SJCRH30 (cell line): ENCODE results near the gene MAZ. TPM values are rescaled to one million over a fixed set of nuclear protein-coding genes. Genes with fewer than 3 reads are reported as not detected.

ENCODE experiments used
- DNase-seq, 2 experiments: peaks; one replicate each; pipeline ENCODE4 v3.0.0-alpha.2; 2015 to 2020
- H3K27ac ChIP-seq: fragments of 250-450 bp; sonication (Bioruptor Pico); 2 replicates; pipeline ENCODE4 v1.5.1; 2020; ENCODE audit warnings: mild to moderate bottlenecking, moderate library complexity
- H3K27me3 ChIP-seq: fragments of 250-450 bp; sonication (Bioruptor Pico); 2 replicates; pipeline ENCODE4 v1.5.1; 2020; ENCODE audit warnings: mild to moderate bottlenecking, moderate library complexity
- H3K36me3 ChIP-seq: fragments of 250-450 bp; sonication (Bioruptor Pico); 2 replicates; pipeline ENCODE4 v1.5.1; 2020; ENCODE audit warnings: mild to moderate bottlenecking, moderate library complexity
- H3K4me1 ChIP-seq: fragments of 250-450 bp; sonication (Bioruptor Pico); 2 replicates; pipeline ENCODE4 v1.5.1; 2020; ENCODE audit warnings: mild to moderate bottlenecking, moderate library complexity
- H3K4me3 ChIP-seq: fragments of 250-450 bp; sonication (Bioruptor Pico); 2 replicates; pipeline ENCODE4 v1.5.1; 2020; ENCODE audit warnings: mild to moderate bottlenecking, moderate library complexity
- H3K9me3 ChIP-seq: fragments of 250-450 bp; sonication (Bioruptor Pico); replicated peaks from 2 replicates; pipeline ENCODE4 v1.5.1; 2020; ENCODE audit warnings: mild to moderate bottlenecking, moderate library complexity
- total RNA-seq: library from RNA; depleted of rRNA; stranded (reverse); fragments of >200 nt; shearing (Covaris generic); gene quantifications from 2 replicates; pipeline ENCODE4 v1.2.3, GENCODE V29; 2014

The MAZ gene
- total RNA-seq, 1 experiment from 2014 or later, result 186 TPM

DNA sequence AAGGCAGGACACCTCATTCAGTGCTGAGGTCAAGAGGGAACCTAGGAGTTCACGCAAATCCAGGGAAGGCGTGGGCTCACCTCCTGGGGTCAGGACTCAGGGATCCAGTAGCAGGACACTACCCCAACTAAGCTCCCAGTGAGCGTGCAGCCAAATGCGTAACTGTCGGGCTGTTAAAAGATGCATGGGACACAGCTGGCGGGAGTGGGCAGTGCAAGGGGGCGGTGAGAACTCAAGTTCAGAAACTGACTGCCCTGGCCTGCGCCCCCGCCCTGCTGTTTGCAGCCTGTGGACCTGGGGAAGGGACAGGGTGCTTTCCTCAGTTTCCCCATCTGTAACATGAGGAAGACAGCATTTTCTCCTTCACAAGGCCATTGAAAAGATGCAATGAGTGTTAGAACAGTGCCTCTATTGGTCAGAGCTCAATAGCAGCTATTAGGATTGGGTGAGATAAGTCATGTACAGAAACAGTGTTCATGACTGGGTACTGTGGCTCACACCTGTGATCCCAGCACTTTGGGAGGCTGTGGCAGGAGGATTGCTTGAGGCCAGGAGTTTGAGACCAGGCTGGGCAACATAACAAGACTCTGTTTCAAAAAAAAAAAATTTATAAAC, 36.5 kb downstream of the MAZ start:
- no peak for DNase-seq
- Histone ChIP-seq H3K36me3 (no peaks in the 10 kb centered on the region), H3K27ac (no peak overlapping the region), H3K4me1 (no peaks in the 10 kb centered on the region), H3K27me3 (no peaks in the 10 kb centered on the region), H3K4me3 (no peak overlapping the region), H3K9me3 (no peaks in the 10 kb centered on the region)

DNA sequence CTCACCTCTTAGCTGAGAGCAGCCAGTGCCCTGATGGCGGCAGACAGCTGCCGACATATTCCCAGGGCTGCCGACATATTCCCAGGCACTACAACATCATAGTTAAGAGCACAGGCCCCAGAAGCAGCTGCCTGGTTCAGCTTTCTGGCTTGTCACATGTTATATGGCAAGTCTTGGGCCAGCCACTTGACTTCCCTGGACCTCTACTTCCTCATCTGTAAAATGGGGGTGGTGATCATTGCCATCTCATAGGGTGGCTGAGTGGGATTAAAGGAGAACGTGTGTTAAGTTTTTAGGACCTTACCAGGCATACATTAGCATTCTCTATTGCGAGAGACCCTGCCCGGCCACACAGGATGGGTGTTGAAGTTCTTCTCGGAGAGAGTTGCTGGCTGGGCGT, 37.6 kb downstream of the MAZ start:
- Histone ChIP-seq H3K4me3 (no peak overlapping the region), H3K4me1 (no peaks in the 10 kb centered on the region), H3K36me3 (no peaks in the 10 kb centered on the region), H3K27me3 (no peaks in the 10 kb centered on the region), H3K9me3 (no peaks in the 10 kb centered on the region), H3K27ac (no peak overlapping the region)
- DNase-seq, result no peak

DNA sequence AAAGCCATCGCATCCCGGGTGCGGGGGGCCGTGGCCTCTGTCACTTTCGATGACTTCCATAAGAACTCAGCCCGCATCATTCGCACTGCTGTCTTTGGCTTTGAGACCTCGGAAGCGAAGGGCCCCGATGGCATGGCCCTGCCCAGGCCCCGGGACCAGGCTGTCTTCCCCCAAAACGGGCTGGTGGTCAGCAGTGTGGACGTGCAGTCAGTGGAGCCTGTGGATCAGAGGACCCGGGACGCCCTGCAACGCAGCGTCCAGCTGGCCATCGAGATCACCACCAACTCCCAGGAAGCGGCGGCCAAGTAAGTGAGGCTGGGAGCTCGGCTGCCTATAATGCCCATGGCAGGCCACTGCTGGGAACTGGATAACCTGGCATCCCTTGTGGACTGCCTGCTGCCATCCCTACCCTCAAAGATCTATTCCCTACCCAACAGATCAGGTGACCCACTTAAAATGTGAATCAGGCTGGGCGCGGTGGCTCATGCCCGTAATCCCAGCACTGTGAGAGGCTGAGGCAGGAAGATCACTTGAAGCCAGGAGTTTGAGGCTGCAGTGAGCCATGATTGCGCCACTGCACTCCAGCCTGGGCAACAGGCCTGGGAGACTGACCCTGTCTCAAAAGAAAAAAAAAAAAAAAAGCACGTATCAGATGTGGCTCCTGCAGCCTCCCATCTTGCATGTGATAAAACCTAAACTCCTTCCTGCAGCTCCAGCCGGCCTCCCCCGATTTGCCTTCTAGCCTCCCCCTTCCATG, 38.4 kb downstream of the MAZ start:
- no peaks in the 10 kb centered on the region for H3K9me3 ChIP-seq
- no peak overlapping the region for H3K4me3 ChIP-seq
- no peaks in the 10 kb centered on the region for H3K4me1 ChIP-seq
- DNase-seq, result no peak
- H3K36me3 ChIP-seq, result no peaks in the 10 kb centered on the region
- no peak overlapping the region for H3K27ac ChIP-seq
- no peaks in the 10 kb centered on the region for H3K27me3 ChIP-seq

DNA sequence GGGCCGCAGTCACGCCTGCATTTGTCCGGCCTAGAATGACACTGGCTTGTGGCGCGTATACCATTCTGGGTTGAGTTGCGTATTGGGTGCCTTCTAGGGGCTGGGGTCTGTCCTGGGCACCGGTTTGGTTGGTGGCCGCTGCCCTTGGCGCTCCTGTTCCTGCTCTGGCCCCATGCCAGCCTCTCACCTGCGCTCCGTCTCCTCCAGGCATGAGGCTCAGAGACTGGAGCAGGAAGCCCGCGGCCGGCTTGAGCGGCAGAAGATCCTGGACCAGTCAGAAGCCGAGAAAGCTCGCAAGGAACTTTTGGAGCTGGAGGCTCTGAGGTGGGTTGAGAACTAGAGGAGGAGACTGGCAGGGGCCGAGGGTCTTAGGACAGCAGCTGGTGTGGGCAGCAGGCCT, 39.3 kb downstream of the MAZ start:
- Histone ChIP-seq H3K27me3 (no peaks in the 10 kb centered on the region), H3K9me3 (no peaks in the 10 kb centered on the region), H3K4me1 (no peaks in the 10 kb centered on the region), H3K27ac (no peak overlapping the region), H3K4me3 (no peak overlapping the region), H3K36me3 (no peaks in the 10 kb centered on the region)
- no peak for DNase-seq

DNA sequence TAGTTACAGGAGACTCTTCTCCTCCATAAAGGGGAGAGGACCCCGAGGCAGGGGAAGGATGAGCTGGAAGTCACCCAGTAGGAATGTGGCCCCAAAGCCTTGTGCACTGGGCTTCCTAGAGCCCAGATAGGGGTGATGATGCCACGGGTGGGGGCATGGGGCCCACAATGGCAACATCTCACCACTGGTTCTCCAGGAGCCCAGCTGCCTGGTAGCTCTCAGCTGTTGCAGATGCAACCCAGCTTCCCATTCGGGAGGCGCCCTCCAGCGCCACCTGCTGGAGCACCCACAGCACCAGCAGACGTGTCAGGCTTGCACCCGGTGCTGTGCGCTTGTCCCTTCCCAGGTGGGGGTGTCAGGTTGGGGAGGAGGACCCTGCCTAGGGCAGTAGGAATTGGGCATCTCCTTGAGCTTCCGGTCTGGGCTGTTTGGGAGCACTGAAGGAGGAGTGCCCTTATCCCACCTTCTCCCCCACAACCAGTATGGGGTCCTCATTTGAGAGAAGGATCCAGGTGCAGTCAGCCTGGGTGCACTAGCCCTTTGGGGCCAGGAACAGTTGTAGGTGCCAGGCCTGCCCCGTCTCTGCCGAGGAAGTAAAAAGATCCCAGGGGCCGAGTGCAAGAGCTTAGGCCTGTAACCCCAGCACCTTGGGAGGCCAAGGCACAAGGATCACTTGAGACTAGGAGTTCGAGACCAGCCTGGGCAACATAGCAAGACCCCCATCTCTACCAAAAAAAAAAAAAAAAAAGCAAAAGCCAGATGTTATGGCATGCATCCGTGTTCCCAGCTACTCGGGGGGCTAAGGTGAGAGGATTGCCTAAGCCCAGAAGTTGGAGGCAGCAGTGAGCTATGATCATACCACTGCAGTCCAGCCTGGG, 42.3 kb downstream of the MAZ start:
- Histone ChIP-seq H3K27me3 (no peaks in the 10 kb centered on the region), H3K4me1 (no peaks in the 10 kb centered on the region), H3K9me3 (no peaks in the 10 kb centered on the region), H3K36me3 (no peaks in the 10 kb centered on the region), H3K27ac (no peak overlapping the region), H3K4me3 (no peak overlapping the region)
- peak; percentile 66 to 79 for DNase-seq

DNA sequence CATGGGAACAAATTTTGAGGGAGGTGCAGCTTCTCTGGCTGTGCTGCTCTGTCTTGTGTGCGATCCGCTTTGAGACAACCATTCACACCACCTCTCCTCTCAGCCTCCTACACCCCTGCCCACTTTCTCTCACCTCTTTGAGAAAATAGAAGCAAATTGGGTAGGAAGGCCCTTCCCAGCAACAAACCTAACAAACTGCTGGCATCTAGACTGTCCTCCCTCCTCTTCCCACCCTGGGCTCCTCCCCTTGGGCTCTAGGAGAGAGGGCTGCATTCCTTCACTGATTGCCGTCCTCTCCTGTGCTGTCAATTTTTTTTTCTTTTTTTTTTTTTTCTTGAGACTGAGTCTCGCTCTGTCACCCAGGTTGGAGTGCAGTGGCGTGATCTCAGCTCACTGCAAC, 43.2 kb downstream of the MAZ start:
- H3K36me3 ChIP-seq, result no peaks in the 10 kb centered on the region
- no peak overlapping the region for H3K27ac ChIP-seq
- no peak for DNase-seq
- no peaks in the 10 kb centered on the region for H3K9me3 ChIP-seq
- no peak overlapping the region for H3K4me3 ChIP-seq
- H3K27me3 ChIP-seq, result no peaks in the 10 kb centered on the region
- H3K4me1 ChIP-seq, result no peaks in the 10 kb centered on the region

DNA sequence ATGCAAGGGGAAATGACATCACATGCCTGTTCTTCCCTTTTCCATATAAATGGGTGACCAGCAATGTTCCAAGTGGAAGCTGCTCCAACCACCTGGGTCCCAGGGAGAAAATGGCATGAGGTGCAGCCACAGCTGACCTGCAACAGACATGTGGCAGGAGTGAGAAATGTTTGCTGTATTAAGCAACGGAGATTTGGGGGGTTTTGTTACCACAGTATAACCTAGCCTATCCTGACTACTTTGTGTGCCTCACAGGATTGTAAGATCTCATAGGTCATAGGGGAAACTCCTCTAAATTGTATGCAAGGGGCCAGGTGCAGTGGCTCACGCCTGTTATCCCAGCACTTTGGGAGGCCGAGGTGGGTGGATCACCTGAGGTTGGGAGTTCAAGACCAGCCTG, 44.7 kb downstream of the MAZ start:
- no peak for DNase-seq
- H3K36me3 ChIP-seq, result no peaks in the 10 kb centered on the region
- no peaks in the 10 kb centered on the region for H3K27me3 ChIP-seq
- H3K4me1 ChIP-seq, result no peaks in the 10 kb centered on the region
- H3K9me3 ChIP-seq, result no peaks in the 10 kb centered on the region
- no peak overlapping the region for H3K4me3 ChIP-seq
- H3K27ac ChIP-seq, result no peak overlapping the region

DNA sequence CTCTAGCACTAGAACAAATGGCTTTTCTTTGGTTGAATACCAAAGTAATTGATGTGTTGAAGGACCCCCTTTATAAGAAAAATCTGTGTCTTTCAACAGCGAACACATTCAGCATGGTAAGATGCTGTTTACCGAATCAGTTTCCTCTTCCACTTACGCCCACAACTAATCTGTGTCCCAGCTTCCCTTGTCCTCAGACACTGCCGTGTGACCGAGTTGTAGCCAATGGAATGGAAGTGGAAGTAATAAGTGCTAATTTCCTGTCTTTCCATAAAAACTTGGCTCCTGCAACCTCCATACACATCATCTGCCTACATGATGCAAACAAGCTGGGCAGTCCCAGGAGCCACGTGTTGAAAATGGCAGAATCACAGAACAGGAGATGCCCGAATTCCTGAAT, 46.3 kb downstream of the MAZ start:
- Histone ChIP-seq H3K27ac (no peak overlapping the region), H3K36me3 (no peaks in the 10 kb centered on the region), H3K9me3 (no peaks in the 10 kb centered on the region), H3K27me3 (no peaks in the 10 kb centered on the region), H3K4me1 (no peaks in the 10 kb centered on the region), H3K4me3 (no peak overlapping the region)
- no peak for DNase-seq

DNA sequence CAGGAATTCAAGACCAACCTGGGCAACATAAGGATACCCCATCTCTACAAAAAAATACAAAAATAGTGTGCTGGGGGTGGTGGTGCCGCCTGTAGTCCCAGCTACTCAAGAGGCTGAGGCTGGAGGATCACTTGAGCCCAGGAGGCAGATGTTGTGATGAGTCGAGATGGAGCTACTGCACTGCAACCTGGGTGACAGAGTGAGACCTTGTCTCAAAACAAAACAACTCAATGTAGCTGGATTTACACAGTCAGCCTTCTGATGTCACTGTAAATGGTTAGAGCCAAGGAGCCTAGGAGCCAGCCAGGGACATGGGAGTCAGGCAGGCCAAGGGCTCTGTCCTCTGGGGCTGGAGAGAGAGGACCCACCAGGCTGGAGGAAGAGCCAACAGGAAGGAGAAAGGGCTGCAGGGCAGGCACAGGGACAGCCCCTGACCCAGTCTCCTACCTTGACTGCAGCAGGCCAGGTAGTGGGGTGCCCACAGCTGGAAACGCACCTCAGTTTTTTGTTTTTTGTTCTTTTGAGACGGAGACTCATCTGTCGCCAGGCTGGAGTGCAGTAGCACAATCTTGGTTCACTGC, 48.3 kb downstream of the MAZ start:
- Histone ChIP-seq H3K27ac (no peak overlapping the region), H3K4me1 (no peaks in the 10 kb centered on the region), H3K4me3 (no peak overlapping the region), H3K36me3 (no peaks in the 10 kb centered on the region), H3K9me3 (no peaks in the 10 kb centered on the region), H3K27me3 (no peaks in the 10 kb centered on the region)
- no peak for DNase-seq

DNA sequence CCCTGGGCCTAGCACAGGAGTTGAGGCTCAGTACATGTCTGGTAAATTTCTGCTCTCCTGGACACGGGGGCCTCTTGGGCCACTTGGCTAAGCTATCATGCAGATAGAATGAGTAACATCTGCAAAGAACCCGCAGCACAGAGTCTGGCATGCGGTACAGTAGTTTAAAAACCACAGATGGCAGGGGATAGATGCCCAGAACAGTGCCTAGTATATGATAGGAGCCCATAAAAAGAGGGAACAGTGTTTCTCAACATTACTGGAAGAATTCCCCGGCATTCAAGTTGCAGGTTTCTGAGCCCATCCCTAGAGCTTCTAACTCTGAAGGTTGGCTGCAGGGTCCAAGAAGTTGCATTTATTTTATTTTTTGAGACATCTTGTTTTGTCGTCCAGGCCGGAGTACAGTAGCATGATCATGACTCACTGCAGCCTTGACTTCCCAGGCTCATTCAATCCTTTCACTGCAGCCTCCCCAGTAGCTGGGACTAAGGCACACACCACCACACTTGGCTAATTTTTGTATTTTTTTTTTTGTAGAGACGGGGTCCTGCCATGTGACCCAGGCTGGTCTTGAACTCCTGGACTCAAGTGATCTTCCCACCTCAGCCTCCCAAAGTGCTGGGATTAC, 50.9 kb downstream of the MAZ start:
- H3K9me3 ChIP-seq, result no peaks in the 10 kb centered on the region
- no peaks in the 10 kb centered on the region for H3K27me3 ChIP-seq
- H3K4me1 ChIP-seq, result no peaks in the 10 kb centered on the region
- no peak overlapping the region for H3K4me3 ChIP-seq
- H3K27ac ChIP-seq, result no peak overlapping the region
- no peak for DNase-seq
- no peaks in the 10 kb centered on the region for H3K36me3 ChIP-seq

DNA sequence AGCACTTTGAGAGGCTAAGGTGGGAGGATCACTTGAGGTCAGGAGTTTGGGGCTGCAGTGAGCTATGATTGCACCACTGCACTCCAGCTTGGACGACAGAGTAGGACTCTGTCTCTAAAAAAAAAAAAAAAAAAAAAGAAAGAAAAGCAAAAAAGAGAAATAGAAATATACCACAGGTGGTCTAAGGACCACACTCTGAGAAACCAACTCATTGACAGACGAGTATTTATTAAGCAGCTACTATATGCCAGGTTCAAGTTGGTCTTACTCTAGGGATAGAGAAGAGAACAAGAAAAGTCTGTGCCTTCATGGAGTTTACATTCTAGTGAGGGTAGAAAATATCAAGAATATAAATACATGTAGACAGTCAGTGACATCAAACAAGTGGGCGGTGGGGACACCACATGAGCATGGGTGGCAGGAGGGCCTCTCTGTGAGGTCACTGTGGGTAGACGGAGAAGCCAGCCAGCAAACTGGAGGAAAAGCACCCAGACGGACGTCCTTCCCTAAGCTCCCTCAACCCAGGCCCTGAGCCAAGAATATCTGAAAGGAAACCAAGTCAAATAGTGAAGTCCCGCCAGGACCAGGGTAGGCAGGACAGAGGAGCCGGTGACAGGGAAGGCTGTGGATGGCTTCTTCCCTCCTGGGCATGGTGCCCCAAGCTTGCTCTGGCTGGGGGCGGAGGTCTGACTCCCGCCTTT, 52.0 kb downstream of the MAZ start:
- H3K4me3 ChIP-seq, result no peak overlapping the region
- DNase-seq, result no peak
- H3K9me3 ChIP-seq, result no peaks in the 10 kb centered on the region
- no peak overlapping the region for H3K27ac ChIP-seq
- H3K36me3 ChIP-seq, result no peaks in the 10 kb centered on the region
- H3K4me1 ChIP-seq, result no peaks in the 10 kb centered on the region
- no peaks in the 10 kb centered on the region for H3K27me3 ChIP-seq

DNA sequence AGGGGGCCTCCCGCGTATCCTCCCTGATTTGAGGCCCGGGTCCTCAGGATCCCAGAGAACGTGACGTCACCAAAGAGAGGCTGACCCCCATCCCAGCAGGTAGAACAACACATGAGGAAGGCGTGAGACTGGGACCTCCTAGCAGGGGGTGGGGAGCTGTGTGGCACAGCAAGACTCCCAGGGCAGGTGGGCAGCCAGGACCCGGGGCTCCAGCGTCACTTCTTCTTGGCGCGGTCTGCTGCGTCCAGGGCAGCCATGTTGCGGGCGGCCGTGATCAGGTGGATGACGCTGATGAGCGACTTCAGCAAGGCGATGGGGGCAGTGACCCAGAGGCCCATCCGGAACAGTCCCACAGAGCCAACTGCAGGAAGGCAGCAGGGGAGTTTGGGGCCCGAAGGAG, 52.6 kb downstream of the MAZ start:
- Histone ChIP-seq H3K4me3 (no peak overlapping the region), H3K27me3 (no peaks in the 10 kb centered on the region), H3K9me3 (no peaks in the 10 kb centered on the region), H3K27ac (no peak overlapping the region), H3K4me1 (no peaks in the 10 kb centered on the region), H3K36me3 (no peaks in the 10 kb centered on the region)
- DNase-seq, result no peak

DNA sequence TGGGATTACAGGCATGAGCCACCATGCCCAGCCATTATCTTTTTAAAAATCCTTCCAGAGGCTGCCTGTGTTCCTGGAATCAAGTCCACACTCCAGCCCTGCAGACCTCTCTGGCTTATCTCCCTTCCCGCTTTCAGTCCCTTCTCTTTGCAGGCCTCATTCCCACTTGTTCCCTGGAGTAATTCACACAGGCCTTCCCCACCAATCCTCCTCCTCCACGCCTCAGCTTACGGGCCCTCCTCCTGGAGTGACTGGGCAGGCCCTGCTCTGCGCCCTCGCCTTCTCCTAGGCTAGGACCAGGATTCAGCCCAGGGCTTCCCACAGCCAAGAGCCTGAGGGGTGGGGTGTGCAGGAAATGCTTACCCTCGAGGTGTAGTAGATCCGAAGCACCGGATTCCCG, 53.9 kb downstream of the MAZ start:
- H3K27ac ChIP-seq, result no peak overlapping the region
- no peaks in the 10 kb centered on the region for H3K9me3 ChIP-seq
- H3K36me3 ChIP-seq, result no peaks in the 10 kb centered on the region
- no peaks in the 10 kb centered on the region for H3K27me3 ChIP-seq
- H3K4me1 ChIP-seq, result no peaks in the 10 kb centered on the region
- DNase-seq, result no peak
- no peak overlapping the region for H3K4me3 ChIP-seq
